H1 (cell line): ENCODE measurements around the gene ADARB2.

ENCODE experiments used
- GTF2F1 ChIP-seq: IDR thresholded peaks from 2 replicates; pipeline ENCODE4 v1.6.1; 2012; ENCODE audit warnings: low read depth, low read length, improper control_type of control experiment, borderline replicate concordance
- SIRT6 ChIP-seq: IDR thresholded peaks from one replicate; pipeline ENCODE4 v1.7.1; 2012; ENCODE audit warnings: low read length, inconsistent platforms
- USF2 ChIP-seq: IDR thresholded peaks from 2 replicates; pipeline ENCODE4 v1.6.1; 2011; ENCODE audit warnings: low read length, improper control_type of control experiment

- TF ChIP-seq USF2 (no peak), GTF2F1 (no peak), SIRT6 (no peak)
Observed at GRCh38 chr10:1184541-1185430, 552.5 kb downstream of the ADARB2 start.
